WERI-Rb-1 (cell line): Measurements from ENCODE around the gene PTPN3.

Experiments
- DNase-seq: peaks from one replicate; pipeline ENCODE4 v3.0.0-alpha.2; 2020
- H3K27ac ChIP-seq: fragments of 250-450 bp; sonication (Bioruptor Pico); 2 replicates; pipeline ENCODE4 v1.5.1; 2020; ENCODE audit warnings: mild to moderate bottlenecking, moderate library complexity
- H3K27me3 ChIP-seq: fragments of 250-450 bp; sonication (Bioruptor Pico); 2 replicates; pipeline ENCODE4 v1.5.1; 2021; ENCODE audit warnings: mild to moderate bottlenecking, low read depth, moderate library complexity; ENCODE audit not compliant: insufficient read depth, severe bottlenecking
- H3K36me3 ChIP-seq: fragments of 250-450 bp; sonication (Bioruptor Pico); 2 replicates; pipeline ENCODE4 v1.5.1; 2020; ENCODE audit warnings: mild to moderate bottlenecking, moderate library complexity
- H3K4me3 ChIP-seq: 2 replicates; pipeline ENCODE4 v1.5.1; 2011; ENCODE audit warnings: low read depth, mild to moderate bottlenecking, control low read depth, low read length
- H3K9me3 ChIP-seq: fragments of 250-450 bp; sonication (Bioruptor Pico); 2 replicates; pipeline ENCODE4 v1.5.1; 2021; ENCODE audit warnings: mild to moderate bottlenecking, moderate library complexity; ENCODE audit not compliant: severe bottlenecking
- TF ChIP-seq, protein P1 (sequence below): IDR thresholded peaks from 2 replicates; pipeline ENCODE4 v1.5.1; 2011; ENCODE audit warnings: low read depth, mild to moderate bottlenecking, control low read depth, inconsistent platforms, low read length

PTPN3 gene

GRCh38 chr9:109335929-109336328 is 162.2 kb downstream of the PTPN3 start:
- Histone ChIP-seq H3K27ac (no peak overlapping the region), H3K27me3 (no peaks in the 10 kb centered on the region), H3K9me3 (no peaks in the 10 kb centered on the region), H3K36me3 (no peaks in the 10 kb centered on the region), H3K4me3 (no peak overlapping the region)
- DNase-seq = no peak
- TF ChIP-seq, protein P1, sequence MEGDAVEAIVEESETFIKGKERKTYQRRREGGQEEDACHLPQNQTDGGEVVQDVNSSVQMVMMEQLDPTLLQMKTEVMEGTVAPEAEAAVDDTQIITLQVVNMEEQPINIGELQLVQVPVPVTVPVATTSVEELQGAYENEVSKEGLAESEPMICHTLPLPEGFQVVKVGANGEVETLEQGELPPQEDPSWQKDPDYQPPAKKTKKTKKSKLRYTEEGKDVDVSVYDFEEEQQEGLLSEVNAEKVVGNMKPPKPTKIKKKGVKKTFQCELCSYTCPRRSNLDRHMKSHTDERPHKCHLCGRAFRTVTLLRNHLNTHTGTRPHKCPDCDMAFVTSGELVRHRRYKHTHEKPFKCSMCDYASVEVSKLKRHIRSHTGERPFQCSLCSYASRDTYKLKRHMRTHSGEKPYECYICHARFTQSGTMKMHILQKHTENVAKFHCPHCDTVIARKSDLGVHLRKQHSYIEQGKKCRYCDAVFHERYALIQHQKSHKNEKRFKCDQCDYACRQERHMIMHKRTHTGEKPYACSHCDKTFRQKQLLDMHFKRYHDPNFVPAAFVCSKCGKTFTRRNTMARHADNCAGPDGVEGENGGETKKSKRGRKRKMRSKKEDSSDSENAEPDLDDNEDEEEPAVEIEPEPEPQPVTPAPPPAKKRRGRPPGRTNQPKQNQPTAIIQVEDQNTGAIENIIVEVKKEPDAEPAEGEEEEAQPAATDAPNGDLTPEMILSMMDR = no peak

- DNase-seq = no peak
Observed at GRCh38 chr9:109335121-109335520, 163.0 kb downstream of the PTPN3 start.

DNA sequence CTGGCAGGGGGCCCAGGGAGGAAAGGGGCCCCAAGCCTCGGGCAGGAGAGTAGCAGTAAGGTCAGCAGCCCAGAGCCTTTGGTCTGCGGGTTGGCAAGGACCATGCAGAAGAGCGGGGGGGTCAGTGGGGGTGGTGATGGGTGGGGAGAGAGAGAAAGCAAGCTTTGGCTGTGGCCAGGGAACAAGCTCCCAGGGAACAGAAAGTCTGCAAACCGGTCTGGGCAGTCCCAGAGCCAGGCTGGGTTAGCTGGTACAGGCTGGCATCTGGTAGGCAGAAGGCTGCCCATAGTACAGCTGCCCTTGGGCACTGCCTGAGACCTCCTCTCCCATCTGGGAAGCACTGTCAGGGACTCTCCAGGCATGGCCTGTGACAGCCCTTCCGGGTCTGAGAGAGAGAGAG is 166.8 kb downstream of the PTPN3 start:
- TF ChIP-seq, protein P1 = no peak

More at GRCh38 chr9:109335121-109335520, 163.0 kb downstream of the PTPN3 start:
- no peak overlapping the region for H3K27ac ChIP-seq
- TF ChIP-seq, protein P1 = no peak
- no peaks in the 10 kb centered on the region for H3K36me3 ChIP-seq
- H3K9me3 ChIP-seq = no peaks in the 10 kb centered on the region
- H3K27me3 ChIP-seq = no peaks in the 10 kb centered on the region
- no peak overlapping the region for H3K4me3 ChIP-seq

GRCh38 chr9:109329638-109330258 is 168.4 kb downstream of the PTPN3 start:
- Histone ChIP-seq H3K4me3 (no peak overlapping the region), H3K27ac (no peak overlapping the region), H3K36me3 (no peaks in the 10 kb centered on the region), H3K27me3 (no peaks in the 10 kb centered on the region), H3K9me3 (no peaks in the 10 kb centered on the region)
- TF ChIP-seq, protein P1 = no peak
- no peak for DNase-seq

More for the DNA sequence above, 166.8 kb downstream of the PTPN3 start:
- no peaks in the 10 kb centered on the region for H3K9me3 ChIP-seq
- no peak overlapping the region for H3K27ac ChIP-seq
- DNase-seq = no peak
- H3K27me3 ChIP-seq = no peaks in the 10 kb centered on the region
- no peaks in the 10 kb centered on the region for H3K36me3 ChIP-seq
- no peak overlapping the region for H3K4me3 ChIP-seq

GRCh38 chr9:109328978-109329637 is 169.0 kb downstream of the PTPN3 start:
- no peaks in the 10 kb centered on the region for H3K36me3 ChIP-seq
- TF ChIP-seq, protein P1 = no peak
- H3K27me3 ChIP-seq = no peaks in the 10 kb centered on the region
- H3K4me3 ChIP-seq = no peak overlapping the region
- H3K9me3 ChIP-seq = no peaks in the 10 kb centered on the region
- DNase-seq = no peak
- H3K27ac ChIP-seq = no peak overlapping the region
